GM06990 (cell line): ENCODE data around the gene WDR27.
"Not testable (repeated sequence)": the region's sequence is repeated elsewhere in the genome, so short reads cannot be mapped to it uniquely, and the experiment has no call there.

Experiments used
- DNase-seq: peaks from one replicate; pipeline ENCODE4 v3.0.0-alpha.2; 2011; ENCODE audit not compliant: insufficient read length; ENCODE audit errors: extremely low read depth
- H3K27me3 ChIP-seq: replicated peaks from 2 replicates; pipeline ENCODE4 v1.6.0; 2011; ENCODE audit warnings: low read length; ENCODE audit not compliant: control insufficient read depth, insufficient read depth
- H3K36me3 ChIP-seq: 2 replicates; pipeline ENCODE4 v1.5.1; 2011; ENCODE audit warnings: low read length; ENCODE audit not compliant: control insufficient read depth, insufficient read depth
- H3K4me3 ChIP-seq: replicated peaks from 2 replicates; pipeline ENCODE4 v1.5.1; 2011; ENCODE audit warnings: low read depth, mild to moderate bottlenecking, control low read depth, low read length
- CTCF ChIP-seq: IDR thresholded peaks from 2 replicates; pipeline ENCODE4 v1.5.1; 2011; ENCODE audit warnings: low read length, control low read depth, mild to moderate bottlenecking, inconsistent platforms; ENCODE audit not compliant: insufficient read depth, poor library complexity, severe bottlenecking

The WDR27 gene

GRCh38 chr6:169702840-169703246 is 1.0 kb upstream of the WDR27 start:
- H3K36me3 ChIP-seq, result no peaks in the 10 kb centered on the region; the same call in 1 of the 2 replicates
- DNase-seq, result no peak
- no peak for TF ChIP-seq CTCF
- H3K27me3 ChIP-seq, result no peaks in the 10 kb centered on the region
- H3K4me3 ChIP-seq, result peak overlapping the region; percentile 92

DNA sequence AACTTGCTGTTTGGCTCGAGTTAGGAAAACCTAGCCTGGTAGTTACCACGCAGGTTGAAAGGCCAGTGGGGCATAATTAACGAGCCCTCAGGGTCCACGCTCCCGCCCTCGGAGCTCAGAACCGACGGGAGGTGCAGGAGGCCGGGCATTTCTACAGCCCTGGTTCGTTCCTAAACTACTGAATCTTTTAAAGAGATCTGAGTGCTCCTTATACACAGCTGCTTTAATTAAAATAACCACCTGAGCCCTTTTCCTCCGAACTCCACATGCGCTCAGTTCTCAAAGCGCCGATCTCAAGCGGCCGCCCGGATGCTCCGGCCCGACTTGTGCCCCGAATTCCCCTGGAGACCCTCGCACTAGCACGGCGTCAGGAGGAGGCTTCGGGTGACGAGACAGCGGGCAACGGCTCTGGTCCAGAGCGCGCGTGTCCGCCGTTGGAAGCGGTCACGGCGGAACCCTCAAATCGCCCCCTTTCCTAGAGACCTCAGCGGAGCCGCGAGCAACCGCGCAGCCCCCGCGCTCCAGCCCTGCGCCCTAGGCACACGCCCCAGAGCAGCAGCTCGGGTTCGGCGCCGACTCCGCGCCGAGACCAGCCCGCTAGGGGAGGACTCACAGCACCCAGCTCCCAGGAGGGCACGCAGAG is 397 bp downstream of the WDR27 start:
- H3K4me3 ChIP-seq, result peak overlapping the region; percentile 92

DNA sequence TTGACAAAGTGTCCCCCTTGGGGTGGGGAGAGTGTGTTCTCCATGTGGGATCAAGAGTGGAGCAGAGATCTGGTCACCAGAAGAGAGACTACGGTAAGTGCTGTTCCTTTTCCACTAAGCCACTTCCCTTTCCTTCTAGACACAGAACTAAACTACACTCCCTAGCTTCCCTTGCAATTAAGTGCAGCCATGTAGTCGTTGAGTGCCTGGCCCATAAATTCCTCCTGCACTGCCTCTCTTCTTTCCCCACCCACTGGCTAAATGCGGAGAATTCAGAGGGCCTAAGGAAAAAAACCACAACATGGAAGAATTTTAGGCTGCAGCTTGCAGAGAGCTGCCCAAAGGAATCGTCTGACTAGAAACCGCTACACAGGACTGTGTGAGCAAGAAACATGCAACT is 1.5 kb downstream of the WDR27 start:
- no peak overlapping the region for H3K4me3 ChIP-seq
- TF ChIP-seq CTCF, result no peak
- H3K27me3 ChIP-seq, result no peaks in the 10 kb centered on the region
- no peak for DNase-seq
- no peaks in the 10 kb centered on the region; the same call in 1 of the 2 replicates for H3K36me3 ChIP-seq

More for the DNA sequence above, 397 bp downstream of the WDR27 start:
- no peaks in the 10 kb centered on the region for H3K27me3 ChIP-seq
- DNase-seq, result no peak
- H3K36me3 ChIP-seq, result no peaks in the 10 kb centered on the region; the same call in 1 of the 2 replicates
- TF ChIP-seq CTCF, result no peak

GRCh38 chr6:169697115-169697514 is 4.7 kb downstream of the WDR27 start:
- not testable (repeated sequence) for H3K4me3 ChIP-seq, H3K36me3 ChIP-seq, H3K27me3 ChIP-seq, DNase-seq
- peak; percentile 14 for TF ChIP-seq CTCF

DNA sequence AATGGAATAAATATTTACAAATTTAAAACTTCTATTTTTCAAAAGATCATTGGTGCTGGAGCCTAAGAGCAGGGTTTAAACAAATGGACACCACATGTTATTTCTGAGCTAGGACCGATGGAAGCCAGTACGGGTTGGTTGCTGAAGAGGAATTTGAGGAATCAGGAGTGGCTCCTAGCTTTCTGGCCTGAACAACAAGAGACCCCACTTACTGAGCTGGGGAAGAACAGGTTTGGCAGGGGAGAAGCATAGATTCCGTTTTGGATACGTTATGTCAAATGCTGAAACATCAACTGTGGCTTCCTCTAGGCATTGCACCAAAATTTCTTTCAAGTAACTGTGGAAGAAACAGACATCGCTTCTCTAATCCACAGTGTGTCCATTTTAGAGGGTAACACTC is 6.7 kb downstream of the WDR27 start:
- no peaks in the 10 kb centered on the region; the same call in none of the 2 replicates for H3K36me3 ChIP-seq
- no peak overlapping the region for H3K4me3 ChIP-seq
- DNase-seq, result no peak
- TF ChIP-seq CTCF, result no peak
- no peaks in the 10 kb centered on the region for H3K27me3 ChIP-seq

- no peak overlapping the region for H3K4me3 ChIP-seq
- no peak for DNase-seq
- H3K27me3 ChIP-seq, result no peaks in the 10 kb centered on the region
- H3K36me3 ChIP-seq, result no peaks in the 10 kb centered on the region; the same call in none of the 2 replicates
- no peak for TF ChIP-seq CTCF
Observed at GRCh38 chr6:169692516-169692915, 9.3 kb downstream of the WDR27 start.
